Colonic mucosa (tissue), 4 donors: ENCODE results near the gene INHA. TPM values are rescaled to one million over a fixed set of nuclear protein-coding genes. Genes with fewer than 3 reads are reported as not detected.

Experiments used
- DNase-seq: peaks from one replicate; pipeline ENCODE4 v3.0.0-alpha.2; 2020
- H3K27ac ChIP-seq: fragments of 200-600 bp; one replicate; pipeline ENCODE4 v1.8.0; 2021
- H3K27me3 ChIP-seq: fragments of 200-600 bp; one replicate; pipeline ENCODE4 v1.8.0; 2021
- H3K36me3 ChIP-seq: fragments of 200-600 bp; one replicate; pipeline ENCODE4 v1.8.0; 2021
- H3K4me1 ChIP-seq: fragments of 200-600 bp; one replicate; pipeline ENCODE4 v1.8.0; 2021; ENCODE audit warnings: mild to moderate bottlenecking
- H3K4me3 ChIP-seq: fragments of 200-600 bp; one replicate; pipeline ENCODE4 v1.8.0; 2021
- H3K9ac ChIP-seq, 2 donors: one replicate each; pipeline ENCODE4 v1.7.0; 2013; ENCODE audit warnings: control low read depth in 2 of 2, low read depth in 2 of 2, low read length in 2 of 2
- H3K9me3 ChIP-seq: fragments of 200-600 bp; one replicate; pipeline ENCODE4 v1.8.0; 2021
- CTCF ChIP-seq: fragments of 200-600 bp; IDR thresholded peaks from one replicate; pipeline ENCODE4 v1.8.0; 2022; ENCODE audit warnings: antibody characterized with exemption, mild to moderate bottlenecking
- intact Hi-C: fragments of 100-400 bp; cut with DNase I; formaldehyde crosslinking; loops from one replicate; pipeline ENCODE4 v1.14.1; 2022
- total RNA-seq, 2 donors: library from RNA; stranded (reverse); fragmentation: NEBNext Ultra II Directional in 1 of 2; extraction: Animal tissue kit (Norgen Biotek cat#: 25700) in 1 of 2; gene quantifications; one replicate each; pipeline ENCODE4 v1.2.1, GENCODE V29; 2021
- donor health status: healthy.
- donor health status: DM: no; HTN: no; CAD: no.
- donor health status: DM: no; HTN: no; CAD: no.

INHA gene
- total RNA-seq, 2 donors from 2014 or later, result not detected

- DNase-seq, result no peak
- Histone ChIP-seq H3K27ac (no peak overlapping the region), H3K9me3 (no peaks in the 10 kb centered on the region), H3K9ac (no peak overlapping the region), H3K4me3 (no peak overlapping the region), H3K36me3 (no peaks in the 10 kb centered on the region), H3K27me3 (peaks cover 8% of the 10 kb centered on the region), H3K4me1 (no peaks in the 10 kb centered on the region)
- TF ChIP-seq CTCF, result no peak
- intact Hi-C loops, result no loop called here
Measured at GRCh38 chr2:219575566-219576504, 3.7 kb downstream of the INHA start.

GRCh38 chr2:219576505-219577388 is 4.6 kb downstream of the INHA start:
- Histone ChIP-seq H3K9me3 (no peaks in the 10 kb centered on the region), H3K27ac (no peak overlapping the region), H3K27me3 (no peaks in the 10 kb centered on the region), H3K36me3 (no peaks in the 10 kb centered on the region), H3K9ac (no peak overlapping the region), H3K4me1 (no peaks in the 10 kb centered on the region), H3K4me3 (no peak overlapping the region)
- intact Hi-C loops, result no loop called here
- DNase-seq, result no peak
- no peak for TF ChIP-seq CTCF

DNA sequence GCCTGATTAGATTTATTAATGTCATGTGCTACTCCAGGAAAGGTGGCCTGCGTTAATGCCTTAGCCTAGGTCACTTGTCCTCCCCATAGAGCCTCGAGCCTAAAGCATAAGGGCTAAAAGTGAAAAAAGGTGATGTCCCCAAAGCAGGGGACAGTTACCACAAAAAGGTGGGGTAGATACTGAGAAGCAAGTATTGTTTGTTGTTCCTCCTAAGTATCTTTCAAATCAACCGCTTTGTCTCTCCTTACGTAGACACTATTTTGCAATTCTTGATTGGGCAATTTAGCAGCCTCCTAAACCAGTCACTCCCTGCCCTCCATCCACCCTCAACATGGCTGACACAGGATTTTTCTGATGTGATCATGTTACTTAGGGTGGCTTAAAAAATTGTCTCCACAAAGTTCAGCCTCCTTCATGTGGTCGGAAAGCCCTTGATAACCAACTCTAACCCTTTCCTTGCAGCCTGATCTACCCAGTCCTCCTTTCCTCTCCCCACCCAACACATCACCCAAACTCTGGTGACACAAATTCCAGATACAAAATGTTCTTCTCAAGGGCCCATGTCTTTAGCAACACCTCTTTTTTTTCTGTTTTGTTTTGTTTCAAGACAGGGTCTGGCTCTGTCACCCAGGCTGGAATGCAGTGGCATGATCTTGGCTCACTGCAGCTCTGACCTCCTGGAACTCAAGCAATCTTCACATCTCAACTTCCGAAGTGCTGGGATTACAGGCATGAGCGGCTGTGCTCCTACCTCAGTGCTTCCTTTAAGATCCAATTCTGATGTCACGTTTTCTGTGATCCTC is 6.9 kb downstream of the INHA start:
- intact Hi-C loops, result no loop called here
- no peaks in the 10 kb centered on the region for H3K4me1 ChIP-seq
- no peak for TF ChIP-seq CTCF
- no peaks in the 10 kb centered on the region for H3K27me3 ChIP-seq
- no peak for DNase-seq
- no peaks in the 10 kb centered on the region for H3K36me3 ChIP-seq
- no peak overlapping the region for H3K9ac ChIP-seq
- no peak overlapping the region for H3K4me3 ChIP-seq
- H3K9me3 ChIP-seq, result no peaks in the 10 kb centered on the region
- H3K27ac ChIP-seq, result no peak overlapping the region

GRCh38 chr2:219581346-219581745 is 9.2 kb downstream of the INHA start:
- no peak for DNase-seq
- Histone ChIP-seq H3K4me3 (no peak overlapping the region), H3K36me3 (no peaks in the 10 kb centered on the region), H3K4me1 (no peaks in the 10 kb centered on the region), H3K9me3 (no peaks in the 10 kb centered on the region), H3K27me3 (no peaks in the 10 kb centered on the region), H3K9ac (no peak overlapping the region), H3K27ac (no peak overlapping the region)
- no peak for TF ChIP-seq CTCF
- intact Hi-C loops, result no loop called here

- Histone ChIP-seq H3K36me3 (no peaks in the 10 kb centered on the region), H3K9ac (no peak overlapping the region), H3K4me3 (no peak overlapping the region), H3K27ac (no peak overlapping the region), H3K27me3 (no peaks in the 10 kb centered on the region), H3K4me1 (no peaks in the 10 kb centered on the region), H3K9me3 (no peaks in the 10 kb centered on the region)
- no peak for TF ChIP-seq CTCF
- intact Hi-C loops, result no loop called here
- DNase-seq, result no peak
Measured at GRCh38 chr2:219591091-219591490, 19.0 kb downstream of the INHA start.
